IPS DF 4.7 (cell line): Measurements from ENCODE around the gene PTCHD1.

Experiments
- DNase-seq: peaks from one replicate; pipeline ENCODE4 v3.0.0-alpha.2; 2013; ENCODE audit warnings: low spot score; ENCODE audit errors: extremely low read depth

Gene PTCHD1

GRCh38 chrX:23334848-23335599, at the start of gene PTCHD1:
Gene PTCHD1, plus strand, starts transcription at chrX:23334849. Its CDS starts 27 bp downstream, at chrX:23334876.
- no peak for DNase-seq

- no peak for DNase-seq
Observed at GRCh38 chrX:23286731-23287130, 47.9 kb upstream of the PTCHD1 start.

GRCh38 chrX:23287191-23287725, 47.4 kb upstream of the PTCHD1 start:
- DNase-seq = no peak

- no peak for DNase-seq
Observed at GRCh38 chrX:23292354-23292987, 42.2 kb upstream of the PTCHD1 start.

GRCh38 chrX:23292988-23293651, 41.5 kb upstream of the PTCHD1 start:
- no peak for DNase-seq

- DNase-seq = no peak
Observed at GRCh38 chrX:23304881-23305280, 29.8 kb upstream of the PTCHD1 start.

- DNase-seq = no peak
Observed at GRCh38 chrX:23311731-23312130, 22.9 kb upstream of the PTCHD1 start.

GRCh38 chrX:23312136-23312535, 22.5 kb upstream of the PTCHD1 start:
- DNase-seq = no peak

GRCh38 chrX:23317799-23318724, 16.6 kb upstream of the PTCHD1 start:
- DNase-seq = no peak

- DNase-seq = no peak
Observed at GRCh38 chrX:23327104-23327503, 7.5 kb upstream of the PTCHD1 start.

- no peak for DNase-seq
Observed at GRCh38 chrX:23331701-23332100, 2.9 kb upstream of the PTCHD1 start.

GRCh38 chrX:23332101-23332887, 2.4 kb upstream of the PTCHD1 start:
- DNase-seq = no peak

GRCh38 chrX:23332888-23333821, 1.5 kb upstream of the PTCHD1 start:
- no peak for DNase-seq

- no peak for DNase-seq
Observed at GRCh38 chrX:23333842-23334520, 668 bp upstream of the PTCHD1 start.

GRCh38 chrX:23334521-23334847, 165 bp upstream of the PTCHD1 start:
- no peak for DNase-seq

- DNase-seq = no peak
Observed at GRCh38 chrX:23338334-23338733, 3.7 kb downstream of the PTCHD1 start.

- no peak for DNase-seq
Observed at GRCh38 chrX:23341452-23341851, 6.8 kb downstream of the PTCHD1 start.

- DNase-seq = no peak
Observed at GRCh38 chrX:23344238-23344903, 9.7 kb downstream of the PTCHD1 start.
